B cell (primary cell): ENCODE measurements around the gene INKA2. TPM values are rescaled to one million over a fixed set of nuclear protein-coding genes. Genes with fewer than 3 reads are reported as not detected.

Experiments
- ATAC-seq: fragments of 200-7000 bp; cut with Tn5 transposase; one replicate; pipeline ENCODE4 v1.10.0; 2021; ENCODE audit warnings: low read depth, mild to moderate bottlenecking, moderate number of reproducible peaks, moderate library complexity
- CTCF ChIA-PET: fragments of 350-600 bp; sonication (Branson Sonifier 250); formaldehyde crosslinking; loops from one replicate; lab custom pipeline; 2021; ENCODE audit warnings: antibody characterized with exemption, inconsistent platforms; lab: Charles Lee
- POLR2A ChIA-PET: fragments of 350-600 bp; sonication (Branson Sonifier 250); formaldehyde crosslinking; loops from one replicate; lab custom pipeline; 2021; ENCODE audit warnings: antibody characterized with exemption; lab: Charles Lee
- DNase-seq: peaks from one replicate; pipeline ENCODE4 v3.0.0; 2013
- H2AFZ ChIP-seq: 2 replicates; pipeline ENCODE4 v1.6.1; 2012; ENCODE audit warnings: mild to moderate bottlenecking, low read depth, low read length; ENCODE audit not compliant: insufficient read depth, poor library complexity, severe bottlenecking
- H3K27ac ChIP-seq, 2 donors: 1 replicate in 1 of 2; 2 replicates in 1 of 2; pipeline ENCODE4 v1.5.1; 2012 to 2013; ENCODE audit warnings: low read length in 2 of 2, mild to moderate bottlenecking in 2 of 2, moderate library complexity in 1 of 2
- H3K27me3 ChIP-seq, 4 experiments: fragments of 200-600 bp in 1 of 4; sonication (generic) in 1 of 4; replicated peaks in 1 of 4; 1 replicate in 2 of 4; 2 replicates in 2 of 4; pipeline versions ENCODE4 v1.6.1 to v1.7.0; 2013 to 2016; ENCODE audit warnings: low read length in 3 of 4, mild to moderate bottlenecking in 2 of 4, mixed read lengths in 1 of 4, moderate library complexity in 1 of 4; ENCODE audit not compliant: insufficient read depth in 4 of 4, control insufficient read depth in 3 of 4; ENCODE audit errors: control extremely low read depth in 1 of 4
- H3K36me3 ChIP-seq, 2 experiments: replicated peaks in 1 of 2; 1 replicate in 1 of 2; 2 replicates in 1 of 2; pipeline versions ENCODE4 v1.6.1 to v1.7.1; 2013; ENCODE audit warnings: low read length in 1 of 2; ENCODE audit not compliant: insufficient read depth in 2 of 2, control insufficient read depth in 1 of 2; ENCODE audit errors: control extremely low read depth in 1 of 2, extremely low read depth in 1 of 2
- H3K4me1 ChIP-seq, 2 donors: fragments of 200-600 bp in 1 of 2; sonication (generic) in 1 of 2; 1 replicate in 1 of 2; 2 replicates in 1 of 2; pipeline versions ENCODE4 v1.5.1 to v1.6.1; 2013 to 2017; ENCODE audit warnings: low read length in 2 of 2; ENCODE audit not compliant: control insufficient read depth in 2 of 2, insufficient read depth in 2 of 2
- H3K4me2 ChIP-seq: replicated peaks from 2 replicates; pipeline ENCODE3; 2012; ENCODE audit warnings: mild to moderate bottlenecking, low read depth, low read length; ENCODE audit not compliant: poor library complexity, severe bottlenecking
- H3K4me3 ChIP-seq, 5 experiments: fragments of 200-600 bp in 1 of 5; sonication (generic) in 1 of 5; 1 replicate in 3 of 5; 2 replicates in 2 of 5; pipeline versions ENCODE4 v1.5.1 to v1.7.0; 2011 to 2016; ENCODE audit warnings: low read length in 4 of 5, mild to moderate bottlenecking in 4 of 5, low read depth in 2 of 5, control low read depth in 1 of 5, moderate library complexity in 1 of 5; ENCODE audit not compliant: insufficient read depth in 1 of 5; ENCODE audit errors: control extremely low read depth in 1 of 5, extremely low read depth in 1 of 5
- H3K79me2 ChIP-seq: fragments of 200-600 bp; sonication (generic); one replicate; pipeline ENCODE4 v1.6.0; 2016; ENCODE audit warnings: low read length; ENCODE audit not compliant: control insufficient read depth, insufficient read depth
- H3K9ac ChIP-seq: fragments of 200-600 bp; sonication (generic); 2 replicates; pipeline ENCODE4 v1.6.1; 2017; ENCODE audit warnings: mild to moderate bottlenecking, low read length, moderate library complexity
- H3K9me3 ChIP-seq, 3 donors: one replicate each; pipeline versions ENCODE4 v1.6.1 to v1.7.1; 2013; ENCODE audit warnings: low read length in 2 of 3; ENCODE audit not compliant: control insufficient read depth in 2 of 3, insufficient read depth in 1 of 3; ENCODE audit errors: control extremely low read depth in 1 of 3
- H4K20me1 ChIP-seq: 2 replicates; pipeline ENCODE4 v1.6.0; 2012; ENCODE audit warnings: mild to moderate bottlenecking, low read length; ENCODE audit not compliant: insufficient read depth, control insufficient read depth, poor library complexity, severe bottlenecking
- H3K27ac Mint-ChIP-seq: one replicate; pipeline ENCODE4 v1.8.0; 2021; ENCODE audit warnings: mixed read lengths
- H3K27me3 Mint-ChIP-seq: one replicate; pipeline ENCODE4 v1.8.0; 2021; ENCODE audit warnings: mixed read lengths
- H3K4me1 Mint-ChIP-seq: one replicate; pipeline ENCODE4 v1.8.0; 2021; ENCODE audit warnings: mixed read lengths
- H3K4me3 Mint-ChIP-seq: one replicate; pipeline ENCODE4 v1.8.0; 2021; ENCODE audit warnings: mixed read lengths
- H3K9me3 Mint-ChIP-seq: one replicate; pipeline ENCODE4 v1.8.0; 2022; ENCODE audit warnings: mixed read lengths; ENCODE audit not compliant: insufficient read depth
- CTCF ChIP-seq: fragments of 200-600 bp; IDR thresholded peaks from one replicate; pipeline ENCODE4 v1.8.0; 2022; ENCODE audit warnings: antibody characterized with exemption, mild to moderate bottlenecking
- EZH2 ChIP-seq: IDR thresholded peaks from 2 replicates; pipeline ENCODE4 v1.6.1; 2012; ENCODE audit warnings: borderline replicate concordance, low read depth, mild to moderate bottlenecking, moderate library complexity, low read length; ENCODE audit not compliant: insufficient read depth, poor library complexity, severe bottlenecking
- WGBS: methylation state at CpG from one replicate; pipeline ENCODE4 v1.1.5; 2013; ENCODE audit warnings: missing lambda C conversion rate; ENCODE audit not compliant: insufficient coverage; 5-methylcytosine and 5-hydroxymethylcytosine counted together
- intact Hi-C: fragments of 100-400 bp; cut with micrococcal nuclease; formaldehyde crosslinking; loops from one replicate; pipeline ENCODE4 v1.10.0; 2022
- polyA plus RNA-seq: library from polyadenylated mRNA; depleted of rRNA; stranded (reverse); fragments of >200 nt; gene quantifications from 2 replicates; pipeline ENCODE4 v1.2.3, GENCODE V29; 2012
- total RNA-seq, 2 donors: library from RNA; stranded (reverse); fragments of 120-200 nt in 1 of 2; gene quantifications; 1 replicate in 1 of 2; 2 replicates in 1 of 2; pipeline versions ENCODE4 v1.2.3 to v1.2.4, GENCODE V29; 2013 to 2022

The INKA2 gene
- total and polyA plus RNA-seq, 2 donors (not counting 1 experiment from before 2014, with no cell fraction given) = 0.67 to 6.4 TPM

GRCh38 chr1:111754984-111755330 lies 15.8 kb upstream of the INKA2 start:
- WGBS = 1% methylated on average over 11 of the region's 12 CpGs
- peaks cover 6% of the 10 kb centered on the region for H4K20me1 ChIP-seq
- no peak for DNase-seq
- intact Hi-C loops = loop anchor here (1.0 kb wide), 5 partner anchors 14 to 306 kb away; partner anchors contain the start of genes ATP5PB, INKA2 and WDR77
- peaks cover 14 to 16% of the 10 kb centered on the region in 2 donors for H3K4me1 ChIP-seq
- peak overlapping the region; percentile 62 to 95 (median 74) for H3K4me3 ChIP-seq
- peak overlapping the region; percentile 91 to 96 for H3K27ac ChIP-seq
- peaks cover 37% of the 10 kb centered on the region for H3K79me2 ChIP-seq
- H3K4me2 ChIP-seq = peak overlapping the region; percentile 80
- ATAC-seq = peak; percentile 4
- TF ChIP-seq CTCF (no peak), EZH2 (no peak)
- H3K9me3 ChIP-seq = no peaks in the 10 kb centered on the region
- CTCF ChIA-PET = interaction anchor here (0.6 to 8.1 kb wide), 18 partner anchors 10 to 312 kb away, joined by 3 to 102 read pairs (median 4); partner anchors contain the start of gene INKA2
- peaks cover 31% of the 10 kb centered on the region for H3K4me1 Mint-ChIP-seq
- no peaks in the 10 kb centered on the region for H3K27me3 ChIP-seq
- H3K27me3 Mint-ChIP-seq = no peaks in the 10 kb centered on the region
- peak overlapping the region; percentile 84 for H2AFZ ChIP-seq
- H3K4me3 Mint-ChIP-seq = peak overlapping the region; percentile 88
- no peaks in the 10 kb centered on the region for H3K9me3 Mint-ChIP-seq
- H3K36me3 ChIP-seq = peaks cover under 1 to 21% of the 10 kb centered on the region in 2 experiments
- H3K9ac ChIP-seq = peak overlapping the region; percentile 78
- POLR2A ChIA-PET = interaction anchor here (0.6 to 2.1 kb wide), 5 partner anchors 11 to 627 kb away, joined by 3 to 18 read pairs (median 3); partner anchors contain the start of gene INKA2
- peak overlapping the region; percentile 94 for H3K27ac Mint-ChIP-seq

- Mint-ChIP-seq H3K27ac (no peak overlapping the region), H3K27me3 (no peaks in the 10 kb centered on the region), H3K4me1 (peaks cover 27% of the 10 kb centered on the region), H3K9me3 (no peaks in the 10 kb centered on the region), H3K4me3 (no peak overlapping the region)
- intact Hi-C loops = no loop called here
- POLR2A ChIA-PET = no interaction called here
- H3K4me1 ChIP-seq = peaks cover 14% of the 10 kb centered on the region in 2 donors
- no peaks in the 10 kb centered on the region for H3K27me3 ChIP-seq
- no peak overlapping the region for H3K4me3 ChIP-seq
- ATAC-seq (no peak), DNase-seq (no peak)
- no peak overlapping the region for H3K4me2 ChIP-seq
- H3K9ac ChIP-seq = no peak overlapping the region
- no peaks in the 10 kb centered on the region for H4K20me1 ChIP-seq
- CTCF ChIA-PET = interaction anchor here (0.7 to 8.1 kb wide), 6 partner anchors 13 to 554 kb away, joined by 3 to 102 read pairs (median 4); partner anchors contain the start of gene INKA2
- H3K27ac ChIP-seq = no peak overlapping the region
- peaks cover 29% of the 10 kb centered on the region for H3K79me2 ChIP-seq
- H3K36me3 ChIP-seq = peaks cover 0 to 1% of the 10 kb centered on the region in 2 experiments
- no CpG with 5 or more reads among the region's 2 CpGs for WGBS
- H3K9me3 ChIP-seq = no peaks in the 10 kb centered on the region
- no peak overlapping the region for H2AFZ ChIP-seq
- TF ChIP-seq EZH2 = no peak
- no peak for TF ChIP-seq CTCF
These were observed 12.8 kb upstream of the INKA2 start for GRCh38 chr1:111751906-111752575.
